NCI-H82 treated with DMSO at 0.1 percent for 48 hours (cell line): ENCODE data around the gene AFF2.

ENCODE experiments used
- DNase-seq: peaks from one replicate; lab custom pipeline; 2025; ENCODE audit not compliant: unreplicated experiment; lab: John Stamatoyannopoulos, UW

Gene AFF2

DNA sequence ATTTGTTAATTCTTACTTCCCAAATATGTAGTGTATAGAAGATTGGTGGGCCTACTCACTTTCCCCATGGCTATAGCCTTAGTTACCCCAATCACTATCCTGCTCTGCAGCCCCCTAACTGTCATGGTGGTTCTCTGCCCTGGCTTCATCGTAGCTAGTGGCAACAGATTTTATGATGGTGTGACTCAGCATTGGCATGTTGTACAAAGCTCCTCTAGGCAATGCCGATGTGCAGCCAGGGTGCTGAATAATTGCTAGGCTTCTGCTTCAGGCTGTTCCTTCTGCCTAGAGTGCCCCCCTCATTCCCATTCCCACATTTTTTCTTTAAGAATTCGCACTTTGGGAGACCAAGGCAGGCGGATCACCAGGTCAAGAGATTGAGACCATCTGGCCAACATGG is 35.2 kb downstream of the AFF2 start:
- no peak for DNase-seq

DNA sequence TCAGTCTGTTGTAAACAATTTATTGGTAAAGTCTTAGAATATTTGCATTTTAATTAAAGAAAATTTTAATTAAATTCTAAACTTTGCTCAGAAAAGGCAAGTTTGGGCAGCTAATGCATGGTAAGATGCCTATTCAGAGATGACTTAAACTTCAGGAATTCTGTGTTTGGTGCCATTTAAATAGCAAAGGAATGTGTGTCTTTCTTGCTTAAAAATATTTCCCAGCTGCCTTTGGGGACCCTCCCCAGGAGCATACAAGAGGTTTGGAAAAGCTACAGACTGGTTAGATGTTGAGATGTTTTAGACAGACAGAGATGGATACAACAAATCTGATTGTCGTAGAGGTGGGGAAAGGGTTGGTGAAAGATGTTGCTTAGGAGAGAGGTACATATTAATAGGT is 36.5 kb downstream of the AFF2 start:
- DNase-seq: no peak

DNA sequence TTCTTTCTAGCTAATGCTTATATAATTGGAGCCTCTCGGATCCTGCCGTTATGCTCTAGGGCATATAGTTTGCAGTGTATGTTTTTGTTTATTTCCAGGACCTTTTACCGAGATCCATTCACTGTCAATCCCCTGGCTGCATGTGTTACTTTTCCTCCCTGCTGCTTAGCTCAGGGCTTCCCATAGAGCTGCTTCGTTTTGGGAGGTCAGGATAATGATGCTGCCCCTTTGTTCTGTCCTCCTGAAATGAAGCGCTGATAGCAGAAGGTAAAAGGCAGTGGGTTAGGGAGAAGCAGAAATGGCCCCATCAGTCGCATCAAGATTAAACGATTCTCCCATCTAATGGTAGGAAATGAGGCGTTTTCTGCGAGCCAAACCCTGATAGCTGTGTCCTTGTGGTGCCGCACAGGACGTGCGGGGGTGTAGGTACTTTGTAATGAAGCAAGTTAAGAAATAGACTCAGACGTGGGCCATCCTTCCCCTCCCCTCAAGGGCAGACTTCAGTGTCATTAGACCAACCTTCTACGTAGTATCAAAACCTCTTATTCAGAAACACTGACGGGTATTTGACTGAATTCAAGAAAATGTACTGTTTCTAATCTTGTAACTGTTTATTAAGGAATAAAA is 37.3 kb downstream of the AFF2 start:
- no peak for DNase-seq

DNA sequence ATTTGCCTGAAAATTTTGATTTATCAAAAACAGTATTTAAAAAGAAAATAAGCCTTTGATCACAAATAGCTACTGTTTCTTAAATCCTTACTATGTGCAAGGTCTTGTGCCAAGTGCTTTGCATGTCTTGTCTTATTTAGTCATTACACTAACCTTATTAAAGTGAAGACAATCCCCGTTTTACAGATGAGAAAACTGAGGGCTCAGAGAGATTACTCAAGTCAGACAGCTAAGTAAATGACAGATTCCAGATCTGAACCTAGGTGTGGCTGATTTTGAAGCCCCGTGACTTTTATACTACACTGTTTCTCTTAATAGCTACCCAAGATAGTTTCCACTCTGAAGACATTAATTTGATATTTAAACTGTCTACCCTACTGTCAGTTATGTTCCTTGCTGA is 38.2 kb downstream of the AFF2 start:
- no peak for DNase-seq

DNA sequence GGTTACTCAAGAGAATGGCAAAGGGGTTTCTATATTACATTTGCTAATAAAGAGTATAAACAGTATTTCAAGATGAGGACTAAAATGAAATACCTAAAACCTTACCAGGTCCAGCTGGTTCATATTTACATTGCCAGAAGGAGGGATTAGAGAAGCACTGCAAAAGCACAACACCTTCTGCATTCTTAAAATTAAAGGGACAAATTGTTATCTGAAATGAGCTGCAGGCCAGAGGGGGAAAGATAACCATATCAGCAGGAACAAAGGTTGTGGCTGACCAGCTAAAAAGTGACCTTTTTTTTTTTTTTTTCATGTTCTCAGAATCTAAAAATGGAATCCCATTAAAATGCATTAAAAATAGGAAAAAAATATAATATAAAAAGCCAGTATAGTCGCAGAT is 39.7 kb downstream of the AFF2 start:
- DNase-seq: no peak

DNA sequence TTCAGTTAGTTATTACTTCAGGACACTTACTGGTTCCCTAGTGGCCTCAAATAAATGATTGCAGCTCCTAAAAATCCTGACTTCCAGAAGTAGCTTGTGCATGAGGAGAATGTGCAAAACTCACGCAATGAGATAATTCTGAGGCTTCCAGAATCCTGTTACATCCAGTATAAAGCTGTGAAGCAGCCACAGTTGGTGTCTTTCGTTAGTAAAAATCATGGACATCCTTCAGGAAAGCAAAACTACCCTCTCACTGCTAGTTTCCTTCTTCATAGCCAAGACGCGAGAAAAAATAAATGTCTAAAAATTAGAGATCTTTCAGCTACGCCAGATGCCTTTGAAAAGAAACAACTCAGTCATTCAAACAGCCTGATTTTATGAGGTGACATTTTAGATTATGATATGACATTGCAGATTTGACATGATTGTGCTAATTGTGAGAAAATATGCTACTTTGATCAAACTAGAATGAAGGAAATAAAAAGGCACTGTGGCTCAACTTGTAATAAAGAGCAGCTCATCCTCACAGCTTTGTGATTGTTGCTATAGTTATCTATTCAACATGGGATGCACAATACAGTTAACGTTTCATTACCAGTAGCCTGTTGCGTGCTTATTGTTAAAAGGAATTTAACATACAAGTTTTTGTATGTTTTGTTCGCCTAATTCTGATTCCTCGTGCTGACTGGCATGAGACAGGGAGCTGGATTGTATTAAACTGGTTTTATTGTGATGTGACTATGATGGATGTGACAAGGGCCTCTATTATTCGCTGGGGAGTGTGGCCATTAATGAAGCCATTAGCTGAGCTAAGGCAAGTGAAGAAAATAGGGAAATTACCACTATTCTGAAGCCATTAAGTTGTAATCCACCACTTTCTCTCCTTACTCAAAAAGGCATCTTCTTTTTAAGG is 40.5 kb downstream of the AFF2 start:
- no peak for DNase-seq

DNA sequence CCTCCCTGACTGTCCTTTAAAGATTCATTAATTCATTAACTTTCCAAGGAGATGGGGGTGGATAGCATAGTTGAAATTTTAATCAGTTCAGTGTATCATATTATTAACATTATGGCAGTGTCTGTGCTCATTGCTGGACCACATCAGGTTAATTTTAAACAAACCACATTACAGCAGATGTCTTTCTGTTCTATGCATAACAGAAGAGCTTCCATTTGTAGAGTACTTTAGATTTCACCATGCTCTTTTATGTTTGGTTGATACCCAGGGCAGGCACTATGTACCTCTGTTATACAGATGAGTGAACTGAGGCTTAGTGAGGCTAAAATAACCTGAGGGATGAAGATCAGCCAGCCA is 41.1 kb downstream of the AFF2 start:
- DNase-seq: no peak

DNA sequence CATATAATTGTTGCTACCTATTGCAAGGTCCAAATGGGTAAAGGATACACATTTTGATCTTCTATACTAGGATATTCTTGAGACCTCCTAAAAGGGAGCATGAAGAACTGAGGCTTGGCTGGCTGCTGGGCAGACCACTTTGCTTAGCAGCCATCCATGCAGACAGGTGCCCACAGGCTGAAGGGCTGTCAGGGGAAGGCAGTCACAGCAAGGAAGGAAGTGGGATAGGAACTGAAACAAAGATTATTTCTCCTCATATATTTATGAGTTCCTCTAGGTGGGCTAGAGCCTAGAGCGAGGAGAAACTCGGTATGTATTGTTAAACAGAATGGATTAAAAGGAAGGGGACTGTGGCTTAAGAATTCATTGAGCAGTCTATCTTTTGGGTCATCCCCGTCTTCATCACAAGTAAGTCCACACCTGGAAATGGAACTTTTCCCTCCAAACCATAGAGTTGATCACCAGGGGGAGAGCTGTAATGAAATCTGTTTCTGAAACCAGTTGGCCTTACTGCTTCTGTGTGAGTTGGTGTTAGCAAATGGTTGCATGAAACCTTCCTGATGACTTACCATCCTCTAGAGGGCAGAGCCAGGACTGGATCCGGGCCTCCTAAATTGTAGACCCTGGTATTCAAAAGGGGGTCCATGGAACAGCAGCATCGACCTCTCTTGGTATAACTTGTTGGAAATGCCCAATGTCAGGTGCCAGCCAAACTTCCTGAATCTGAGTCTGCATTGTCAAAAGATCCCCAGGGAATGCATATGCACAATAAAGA is 42.3 kb downstream of the AFF2 start:
- no peak for DNase-seq

DNA sequence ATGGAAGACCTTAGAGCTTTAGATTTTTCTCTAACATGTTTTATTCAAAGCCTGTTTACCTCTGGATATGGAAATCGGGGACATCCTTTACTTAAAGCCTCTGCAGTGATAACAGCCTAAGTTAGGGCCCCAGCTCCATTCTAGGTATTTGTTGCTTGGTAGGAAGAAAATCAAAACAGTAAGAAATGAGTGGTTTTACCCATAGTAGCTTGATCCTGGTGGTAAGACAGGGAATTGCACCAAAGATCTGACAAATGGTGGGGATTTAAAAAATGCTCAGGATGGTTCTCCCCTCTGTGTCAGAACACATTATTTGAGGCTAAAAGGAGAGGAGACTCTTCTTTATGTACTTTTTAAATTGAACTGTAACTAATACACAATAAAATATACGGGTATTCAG is 52.4 kb downstream of the AFF2 start:
- no peak for DNase-seq

DNA sequence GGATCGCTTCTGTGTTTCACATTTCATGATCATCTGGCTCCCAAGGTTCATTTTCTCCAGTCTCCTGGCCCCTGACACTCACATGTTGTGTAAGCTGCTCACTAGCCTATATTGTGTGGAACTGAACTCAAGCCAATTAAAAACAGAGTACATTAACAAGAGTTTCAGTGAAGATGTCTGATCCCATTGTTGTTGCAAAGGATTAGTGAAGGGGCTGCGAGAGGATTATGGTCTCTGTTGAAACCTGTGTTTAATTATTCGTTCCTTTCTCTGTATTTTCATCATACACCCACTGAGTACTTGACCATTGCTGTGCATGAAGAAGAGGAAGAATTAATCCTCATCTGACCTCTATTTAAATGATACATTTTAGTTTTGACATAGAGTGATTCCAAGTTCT is 54.7 kb downstream of the AFF2 start:
- DNase-seq: peak; percentile 91

DNA sequence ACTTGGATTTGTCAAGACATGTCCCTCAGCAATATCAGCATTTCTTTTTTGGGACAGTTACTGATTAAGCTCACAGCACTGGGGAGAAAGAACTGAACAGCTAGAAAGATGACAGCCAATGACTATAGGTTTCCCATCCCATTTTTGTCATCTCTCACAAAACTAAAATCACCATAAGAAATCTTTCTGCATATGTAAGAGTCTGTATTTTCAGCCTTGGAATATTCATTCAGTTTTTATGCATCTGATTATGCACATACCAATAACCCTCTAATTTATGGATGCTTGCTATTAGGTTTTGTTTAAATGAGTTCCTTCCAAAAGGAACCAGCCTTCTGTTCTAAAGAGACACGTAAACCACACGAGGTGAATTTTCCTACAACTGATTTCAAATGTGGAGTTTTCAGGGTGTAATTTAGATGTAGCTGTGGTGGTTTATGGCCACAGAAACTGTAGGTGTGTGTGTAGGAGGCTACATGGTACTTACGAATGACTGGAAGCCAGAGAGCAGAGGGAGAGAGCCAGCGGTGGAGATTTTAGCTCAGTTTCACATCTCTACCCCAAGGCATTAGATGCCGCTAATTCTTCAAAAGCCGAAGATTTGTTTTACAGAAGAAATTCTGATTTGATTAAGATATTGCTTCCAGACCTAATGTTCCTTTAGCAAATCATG is 55.3 kb downstream of the AFF2 start:
- DNase-seq: no peak

DNA sequence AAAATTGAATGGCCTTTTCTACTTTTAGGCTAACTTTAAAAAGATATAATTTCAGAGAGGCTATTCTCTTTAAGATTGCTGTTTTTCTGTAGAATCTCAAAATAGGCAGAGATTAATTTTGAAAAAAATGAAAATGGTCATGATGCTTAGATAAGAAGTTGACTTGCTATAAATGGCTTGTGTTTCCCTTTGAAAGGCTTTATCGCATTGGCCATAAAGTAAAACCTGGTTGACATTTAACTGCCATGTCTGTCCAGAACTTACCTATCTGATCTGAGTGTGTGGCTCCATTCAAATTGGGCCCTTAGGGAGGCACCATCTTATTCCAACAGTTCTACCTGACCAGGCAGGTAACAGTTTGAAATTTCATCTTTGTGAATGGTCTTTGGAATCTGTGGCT is 56.1 kb downstream of the AFF2 start:
- no peak for DNase-seq

DNA sequence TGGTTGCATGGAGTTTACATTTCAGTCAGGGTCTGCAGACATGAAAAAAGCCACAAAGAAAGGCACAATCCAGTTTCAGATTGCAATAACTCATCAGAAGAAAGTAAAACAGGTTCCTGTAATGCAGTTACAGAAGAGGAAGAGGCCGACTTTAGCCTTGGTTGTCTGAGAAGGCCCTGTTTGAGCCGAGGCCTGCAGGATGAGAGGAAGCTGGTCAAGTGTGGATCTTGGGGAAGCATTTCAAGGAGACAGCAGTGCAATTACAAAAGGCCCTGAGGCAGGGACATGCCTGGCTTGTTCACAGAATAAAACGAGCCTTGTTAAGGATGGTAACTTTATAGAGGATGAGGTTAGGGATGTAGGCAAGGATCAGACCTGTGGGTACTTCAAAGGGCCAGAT is 62.4 kb downstream of the AFF2 start:
- DNase-seq: no peak

DNA sequence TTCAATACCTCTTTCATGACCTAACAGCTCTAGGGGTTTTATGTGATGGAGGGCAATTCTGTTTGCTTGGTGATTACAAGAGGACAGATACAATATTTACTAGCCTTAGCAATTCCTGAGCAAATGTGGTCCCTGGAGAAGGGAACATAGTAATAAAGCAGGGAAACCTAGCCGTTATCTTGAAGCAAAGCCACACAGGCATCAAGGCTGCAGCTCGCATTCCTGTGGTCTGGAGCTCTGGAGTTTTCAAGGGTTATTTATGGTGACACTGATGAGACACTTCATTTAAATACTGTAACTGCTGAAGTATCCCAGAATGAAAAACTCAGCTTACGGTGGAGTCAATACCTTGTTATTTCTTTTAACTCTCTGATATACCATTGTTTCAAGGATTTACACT is 66.8 kb downstream of the AFF2 start:
- DNase-seq: no peak

DNA sequence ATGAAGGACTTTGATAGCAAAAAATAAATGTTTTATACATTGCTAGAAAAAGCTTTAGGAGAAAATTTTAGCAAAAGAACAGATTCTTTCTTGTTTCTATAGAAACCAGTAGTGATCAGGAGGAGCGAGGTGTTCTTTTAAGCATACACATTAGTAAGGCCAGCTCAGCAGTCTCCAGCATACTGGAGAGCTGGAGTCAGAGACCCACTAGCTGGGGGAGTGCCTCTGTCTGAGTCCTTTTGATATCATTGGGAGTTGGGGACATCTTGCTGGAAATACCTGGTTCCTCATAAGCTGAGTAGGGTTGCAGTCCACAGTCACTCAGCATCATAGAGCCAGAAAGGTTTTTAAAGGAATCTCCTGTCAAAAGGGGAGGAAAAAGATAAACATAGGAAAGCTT is 67.4 kb downstream of the AFF2 start:
- no peak for DNase-seq

DNA sequence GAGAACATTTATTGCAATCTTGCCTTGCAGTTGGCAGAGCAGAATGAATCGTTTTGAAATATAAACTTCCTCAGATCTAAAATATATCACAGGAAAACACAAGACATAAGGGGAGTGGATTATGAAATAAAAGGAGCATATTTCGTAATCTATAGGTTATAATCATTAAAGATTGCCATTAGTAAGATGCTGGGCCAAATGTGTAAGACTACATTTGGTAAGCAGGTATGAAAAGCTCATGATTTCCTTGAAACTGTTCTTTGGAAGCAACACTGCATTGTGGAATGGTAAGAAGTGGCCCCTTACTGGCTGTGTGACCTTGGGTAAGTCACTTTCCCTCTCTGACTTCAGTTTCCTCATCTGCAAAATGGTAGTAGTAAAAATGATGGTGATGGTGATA is 68.3 kb downstream of the AFF2 start:
- no peak for DNase-seq

DNA sequence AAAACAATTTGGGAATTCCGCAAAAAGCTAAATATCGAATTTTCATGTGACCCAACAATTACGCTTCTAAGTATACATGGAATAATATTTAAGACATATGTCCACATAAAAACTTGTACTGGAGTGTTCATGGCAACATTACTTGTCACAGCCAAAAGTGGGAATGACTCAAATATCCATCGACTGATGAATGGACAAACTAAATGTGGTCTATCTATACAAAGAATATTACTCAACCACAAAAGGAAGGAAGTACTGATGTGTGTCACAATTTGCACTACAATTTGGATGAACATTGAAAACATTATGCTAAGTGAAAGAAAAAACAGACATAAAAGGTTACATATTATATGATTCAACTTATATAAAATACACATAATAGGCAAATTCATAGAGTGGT is 71.9 kb downstream of the AFF2 start:
- DNase-seq: no peak

DNA sequence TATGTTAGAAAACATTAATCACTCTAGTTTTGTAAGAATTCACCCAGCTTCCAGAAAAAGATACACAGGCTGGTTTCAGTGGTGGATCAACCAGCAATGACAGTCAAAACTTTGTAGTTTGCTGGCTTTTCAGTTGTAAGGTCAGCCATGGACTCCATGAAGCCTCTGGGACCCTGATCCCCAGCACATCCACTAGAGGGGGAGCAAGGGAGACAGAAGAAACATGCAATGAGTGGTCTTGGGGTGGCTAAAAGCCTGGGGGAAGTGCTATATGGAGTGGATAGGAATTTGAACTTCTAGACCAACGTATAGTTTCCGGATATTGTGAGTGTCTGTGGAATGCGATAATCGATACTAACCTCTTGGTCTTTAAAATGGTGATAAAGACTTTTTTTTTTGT is 72.7 kb downstream of the AFF2 start:
- DNase-seq: no peak

DNA sequence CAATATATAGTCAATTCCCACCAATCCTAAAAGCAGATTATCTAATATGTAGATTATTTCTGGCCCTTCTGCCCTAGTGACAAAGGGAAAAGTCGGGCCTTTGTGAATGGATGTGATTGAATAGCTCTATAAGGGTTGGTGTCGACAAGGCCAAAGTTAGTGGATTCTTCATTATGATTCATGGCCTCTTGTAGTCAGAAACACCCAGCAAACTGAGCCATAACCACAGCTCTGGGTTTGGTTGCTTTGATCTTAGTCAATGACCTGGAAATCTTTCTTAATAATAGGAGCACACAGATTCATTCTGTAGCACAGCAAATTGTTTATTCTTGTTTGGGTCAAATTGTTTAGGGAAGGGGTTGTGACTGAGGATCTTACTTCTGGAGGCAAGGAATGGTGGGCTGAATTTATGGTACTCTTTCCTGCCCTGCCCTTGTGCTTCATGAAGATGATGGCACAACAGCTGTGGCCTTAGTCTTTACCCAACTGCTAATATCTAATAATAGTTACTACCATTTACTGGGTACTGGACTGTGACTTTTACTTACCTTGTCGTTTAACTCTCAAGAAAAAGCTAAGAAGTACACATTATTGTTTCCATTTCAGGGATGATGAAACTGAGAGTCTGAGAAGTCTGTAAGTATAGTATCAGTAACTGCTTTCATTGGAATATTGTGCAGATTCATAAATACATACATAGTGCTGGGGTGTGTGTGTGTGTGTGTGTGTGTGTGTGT is 74.0 kb downstream of the AFF2 start:
- no peak for DNase-seq

DNA sequence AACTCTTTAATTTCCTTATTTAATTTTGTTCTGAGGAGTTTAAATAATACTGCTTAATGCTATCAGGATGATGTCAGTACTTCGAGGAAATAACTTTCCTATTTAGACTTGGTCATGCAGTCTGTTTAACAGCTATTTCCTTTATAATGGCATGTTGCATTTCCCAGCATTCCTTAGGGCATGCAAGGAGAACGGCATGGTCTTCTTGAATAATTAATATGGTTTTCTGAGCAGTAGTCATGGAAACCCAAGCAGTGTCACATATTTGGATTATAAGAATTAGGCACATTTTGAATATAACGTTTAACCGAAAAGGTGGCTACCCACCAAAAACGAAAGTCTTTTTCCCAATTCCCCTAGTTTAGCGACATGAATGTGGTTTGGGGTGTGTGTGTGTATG is 76.0 kb downstream of the AFF2 start:
- DNase-seq: no peak

DNA sequence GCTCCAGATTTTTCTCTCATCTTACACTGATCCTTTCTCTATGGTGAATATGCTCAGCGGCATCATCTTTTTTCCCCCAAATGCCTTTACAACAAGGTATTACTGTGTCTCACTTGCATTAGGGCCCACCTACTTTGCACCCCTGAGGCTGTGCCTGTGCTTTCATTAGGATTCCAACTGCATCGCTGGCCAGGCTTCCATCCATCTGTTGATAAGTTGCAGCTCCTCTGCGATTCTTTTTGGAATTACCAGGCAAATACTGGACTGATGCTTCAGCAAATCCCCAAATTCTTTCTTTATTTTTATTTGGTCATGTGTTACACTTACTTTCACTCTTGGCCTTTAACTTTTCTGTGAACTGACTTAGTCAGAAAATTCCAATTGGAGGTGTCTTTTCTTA is 77.3 kb downstream of the AFF2 start:
- peak; percentile 54 for DNase-seq
